Fibroblast of peridontal ligament (primary cell): ENCODE data around the gene RALGPS2.
"Not testable (repeated sequence)": the region's sequence is repeated elsewhere in the genome, so short reads cannot be mapped to it uniquely, and the experiment has no call there.

ENCODE experiments used
- DNase-seq: peaks from one replicate; pipeline ENCODE4 v3.0.0-alpha.2; 2010; ENCODE audit errors: extremely low read depth

Gene RALGPS2

DNA sequence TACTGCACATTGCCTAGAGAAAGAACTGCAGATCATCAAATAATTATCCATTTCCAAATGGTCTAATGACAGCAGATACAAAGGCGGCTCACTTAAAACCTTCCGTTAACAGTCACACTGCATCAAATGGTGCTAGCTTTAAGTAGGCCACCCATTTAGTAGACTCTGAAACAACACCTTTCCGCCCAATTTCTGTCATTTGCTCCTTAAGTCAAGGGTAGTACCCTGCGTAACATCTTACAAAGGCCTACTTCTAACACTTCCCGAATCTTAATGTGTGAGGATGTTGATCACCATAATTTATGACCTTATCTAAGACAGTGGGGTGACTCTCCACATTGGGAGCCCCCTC is 692 bp upstream of the RALGPS2 start:
- no peak for DNase-seq

DNA sequence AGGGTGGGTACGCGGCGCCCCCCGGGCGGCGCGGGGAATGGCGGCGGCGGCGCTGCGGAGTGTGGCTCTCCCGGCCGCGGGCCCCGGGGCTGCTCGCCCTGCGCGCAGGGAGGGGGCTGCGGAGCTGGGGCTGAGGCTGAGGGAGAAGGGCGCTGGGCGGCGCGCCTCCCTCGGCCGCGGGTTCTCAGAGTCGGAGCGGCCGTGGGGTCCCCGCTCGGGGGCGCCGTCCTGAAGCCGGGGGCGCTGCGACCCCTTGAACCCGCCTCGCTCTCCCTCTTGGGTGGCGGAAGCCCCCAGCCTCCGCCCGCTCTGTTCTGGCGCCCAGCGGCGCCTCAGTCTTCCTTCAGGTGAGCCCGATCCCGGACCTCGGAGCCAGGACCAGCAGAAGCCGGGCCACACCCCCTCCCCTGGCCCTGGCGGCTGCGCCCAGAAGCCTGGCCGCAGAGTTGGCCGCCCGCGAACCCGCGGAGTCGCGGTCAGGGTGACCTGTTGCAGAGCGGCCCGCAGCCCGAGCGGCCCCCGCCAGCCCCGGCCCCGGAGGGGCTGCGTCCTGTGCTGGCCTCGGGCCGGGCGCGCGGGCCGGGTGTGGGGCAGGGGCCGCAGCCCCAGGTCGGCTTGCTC is 532 bp downstream of the RALGPS2 start:
- no peak for DNase-seq

DNA sequence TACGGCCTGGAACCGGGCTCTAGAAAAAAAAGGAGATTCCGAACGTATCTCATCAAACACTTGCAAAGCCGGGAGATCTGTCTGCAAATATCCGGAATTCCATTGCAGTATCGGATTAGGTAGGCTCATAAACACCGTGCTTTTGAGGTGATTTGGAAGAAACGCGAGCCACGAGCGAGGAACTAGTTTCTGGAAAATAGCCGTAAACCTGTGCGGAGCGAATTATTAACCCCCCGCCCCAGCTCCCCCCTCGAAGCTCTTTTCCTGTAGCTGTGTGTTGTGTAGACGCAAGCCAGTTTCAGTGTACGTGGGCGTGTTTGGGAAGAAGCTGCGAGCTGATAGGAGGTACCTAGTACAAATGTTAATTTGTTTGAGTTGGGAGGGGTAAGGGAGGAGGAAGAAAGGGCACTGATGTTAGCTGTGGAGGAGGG is 1.1 kb downstream of the RALGPS2 start:
- peak; percentile 74 for DNase-seq

DNA sequence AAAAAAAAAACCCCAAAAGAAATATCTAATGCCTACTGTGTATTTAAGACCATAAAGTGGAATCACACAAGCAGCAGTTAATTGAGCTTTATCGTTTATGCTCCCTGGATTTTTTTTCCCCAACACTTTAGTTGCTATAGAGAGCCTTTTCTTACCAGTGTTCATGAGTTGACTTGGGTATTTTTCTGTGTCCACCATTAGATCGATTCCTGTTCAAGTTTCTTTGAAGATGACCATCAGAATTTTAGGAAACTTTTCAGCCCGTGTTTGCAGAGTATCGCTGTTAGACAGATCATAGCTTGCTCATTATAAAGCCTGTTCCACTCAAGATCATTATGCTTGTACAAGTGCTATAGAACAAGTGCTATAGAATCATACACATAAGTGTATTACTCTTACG is 1.5 kb downstream of the RALGPS2 start:
- DNase-seq = no peak

DNA sequence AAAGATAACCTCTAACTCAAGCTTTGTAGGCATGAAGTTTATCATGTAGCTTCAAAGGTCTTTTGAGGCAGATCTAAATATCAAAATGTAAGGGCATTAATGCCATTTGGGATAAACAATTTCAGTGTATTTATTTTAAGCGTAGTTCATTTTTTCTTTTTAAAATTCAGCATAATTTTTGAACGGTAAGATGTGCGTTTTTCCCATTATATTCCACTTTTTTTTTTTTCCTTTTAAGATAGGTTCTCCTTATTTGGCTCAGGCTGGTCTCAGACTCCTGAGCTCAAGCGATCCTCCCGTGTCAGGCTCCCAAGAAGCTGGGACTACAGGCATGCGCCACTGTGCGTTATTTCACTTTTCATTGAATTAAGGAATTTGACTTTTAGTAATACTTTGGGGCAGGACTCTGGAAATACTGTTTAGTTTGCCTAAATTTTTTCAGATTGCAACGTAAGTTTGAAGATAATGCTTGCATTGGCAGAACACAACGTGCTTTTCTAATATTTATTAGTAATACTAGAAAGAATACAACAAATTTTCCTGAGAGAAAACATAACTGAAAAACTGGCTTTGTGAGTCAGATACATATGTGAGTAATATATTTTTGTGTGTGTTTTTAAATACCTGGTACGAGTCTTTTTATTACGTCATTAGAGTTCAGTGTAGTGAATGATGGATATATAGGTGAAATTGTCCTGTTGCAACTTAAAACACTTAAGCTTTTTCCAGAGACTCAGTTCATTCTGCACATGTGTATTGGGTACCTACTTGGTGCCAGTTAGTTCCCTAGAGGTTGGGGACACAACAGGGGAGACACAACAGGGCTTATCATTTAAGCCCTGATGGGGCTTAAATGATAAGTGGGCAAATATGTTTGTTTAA is 2.2 kb downstream of the RALGPS2 start:
- DNase-seq = peak; percentile 16

DNA sequence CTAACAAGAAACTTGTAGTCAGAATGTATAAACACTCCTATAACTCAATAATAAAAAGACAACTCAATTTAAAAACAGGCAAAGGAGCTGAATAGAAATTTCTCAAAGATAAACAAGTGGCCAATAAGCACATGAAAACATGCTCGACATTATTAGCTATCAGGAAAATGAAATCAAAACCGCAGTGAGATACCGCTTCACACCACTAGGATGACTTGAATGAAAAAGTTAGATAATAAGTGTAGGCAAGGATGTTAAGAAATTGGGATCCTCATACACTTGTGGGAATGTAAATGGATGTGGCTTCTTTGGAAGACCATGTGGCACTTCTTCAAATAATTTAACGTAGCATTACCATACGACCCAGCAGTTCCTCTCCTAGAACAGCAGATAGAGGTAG is 8.9 kb downstream of the RALGPS2 start:
- DNase-seq = no peak

DNA sequence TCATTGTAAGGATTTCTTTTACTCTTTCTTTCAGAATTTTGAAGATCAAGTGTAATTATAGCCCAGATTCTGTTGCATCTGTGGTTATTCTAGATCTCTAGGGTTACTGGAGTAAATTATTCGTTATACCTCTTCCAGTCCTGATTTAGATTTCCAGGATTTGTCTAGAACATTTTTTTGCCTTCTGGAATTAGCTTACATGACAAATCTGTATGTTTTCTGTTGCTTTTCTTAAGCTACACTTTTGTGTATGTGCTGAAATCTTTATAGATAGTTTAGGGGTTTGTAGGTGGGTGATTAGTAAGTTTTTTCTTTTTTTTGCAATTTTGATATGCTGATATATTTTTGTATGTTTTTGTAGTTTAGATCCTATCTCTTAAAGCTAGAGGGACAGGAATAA is 13.7 kb downstream of the RALGPS2 start:
- no peak for DNase-seq

DNA sequence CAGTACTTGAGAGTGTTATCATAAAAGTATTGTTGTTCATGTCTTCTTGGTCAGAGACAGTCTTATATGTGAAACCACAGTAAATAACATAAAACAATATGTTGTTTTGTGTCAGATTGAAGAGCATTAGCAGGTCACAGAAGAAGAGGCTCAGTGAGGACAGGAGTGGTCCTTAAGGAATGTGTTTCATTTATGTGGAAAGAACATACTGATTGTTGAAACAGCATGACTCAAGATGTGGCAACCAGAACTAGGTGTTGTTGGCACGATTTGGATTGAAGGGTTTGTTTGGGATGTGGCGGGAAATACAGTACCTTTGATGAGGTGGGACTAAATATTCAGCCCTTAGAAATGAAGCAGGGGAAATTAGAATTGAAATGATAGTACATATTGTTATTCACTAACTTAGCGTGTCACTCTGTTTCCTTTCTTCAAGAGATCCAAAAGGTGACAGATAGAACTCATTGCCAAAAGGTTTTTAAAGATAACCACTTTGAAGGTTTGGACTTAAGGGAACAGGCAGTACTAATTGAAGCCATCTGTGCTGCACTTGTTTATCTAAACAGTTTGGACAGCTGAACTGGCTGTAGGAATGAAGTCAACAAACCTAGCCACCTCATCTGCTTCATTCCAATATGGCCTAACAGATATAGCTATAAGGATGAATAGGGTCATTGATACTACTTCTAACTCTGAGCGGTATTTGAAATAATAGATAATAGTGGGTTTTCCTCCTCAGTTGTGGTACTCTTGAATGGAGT is 14.4 kb downstream of the RALGPS2 start:
- DNase-seq = peak; percentile 64

DNA sequence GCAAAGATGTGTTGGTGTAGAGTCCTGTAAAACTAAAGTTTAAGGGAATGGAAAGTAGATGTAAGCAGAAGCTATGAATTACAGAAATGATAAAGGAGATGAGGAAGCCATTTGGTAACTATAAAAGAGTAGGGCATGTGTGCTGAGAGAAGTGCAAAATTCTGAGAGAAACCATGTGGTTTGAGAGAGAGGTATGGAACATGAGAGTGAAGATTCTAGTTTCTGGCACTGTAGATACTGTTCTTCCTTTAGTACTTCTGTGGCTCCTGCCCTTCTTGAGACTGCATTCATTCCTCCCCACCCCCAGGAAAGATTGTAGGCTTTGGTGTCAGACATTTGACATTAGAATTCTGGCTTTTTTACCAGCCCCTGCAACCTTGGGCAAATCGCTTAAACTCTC is 15.4 kb downstream of the RALGPS2 start:
- no peak for DNase-seq

DNA sequence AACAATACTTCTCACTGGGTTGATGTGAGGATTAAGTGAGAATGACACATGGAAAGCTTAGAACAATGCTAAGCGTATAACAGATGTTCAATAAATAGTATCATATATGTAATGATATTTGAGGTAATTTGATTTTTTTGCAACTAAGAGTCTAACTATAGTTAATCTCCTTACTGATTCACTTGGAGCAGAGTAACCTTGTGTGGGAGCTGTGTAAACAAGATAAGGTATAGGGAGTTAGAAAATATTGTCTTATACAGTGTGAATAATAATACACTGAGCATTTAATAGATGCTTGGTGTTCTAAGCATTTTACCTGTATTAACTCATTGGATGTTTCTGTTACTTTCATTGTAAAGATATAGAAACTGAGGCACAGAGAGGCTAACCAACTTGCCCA is 15.9 kb downstream of the RALGPS2 start:
- no peak for DNase-seq

DNA sequence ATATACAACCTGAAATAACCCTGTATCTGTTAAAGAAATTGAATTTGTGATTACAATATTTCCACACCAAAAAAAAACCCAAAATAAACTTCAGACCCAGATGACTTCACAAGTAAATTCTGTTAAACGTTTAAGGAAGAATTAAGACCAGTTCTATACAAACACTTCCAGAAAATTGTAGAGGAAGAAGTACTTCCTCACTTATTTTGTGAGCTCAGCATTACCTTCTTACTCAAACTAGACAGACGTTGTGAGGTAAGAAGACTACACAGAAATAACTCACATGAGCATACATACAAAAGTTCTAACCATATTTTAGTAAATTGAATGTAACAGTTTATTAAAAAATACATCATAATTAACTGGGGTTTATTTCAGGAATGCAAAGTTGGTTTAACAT is 18.8 kb downstream of the RALGPS2 start:
- no peak for DNase-seq

DNA sequence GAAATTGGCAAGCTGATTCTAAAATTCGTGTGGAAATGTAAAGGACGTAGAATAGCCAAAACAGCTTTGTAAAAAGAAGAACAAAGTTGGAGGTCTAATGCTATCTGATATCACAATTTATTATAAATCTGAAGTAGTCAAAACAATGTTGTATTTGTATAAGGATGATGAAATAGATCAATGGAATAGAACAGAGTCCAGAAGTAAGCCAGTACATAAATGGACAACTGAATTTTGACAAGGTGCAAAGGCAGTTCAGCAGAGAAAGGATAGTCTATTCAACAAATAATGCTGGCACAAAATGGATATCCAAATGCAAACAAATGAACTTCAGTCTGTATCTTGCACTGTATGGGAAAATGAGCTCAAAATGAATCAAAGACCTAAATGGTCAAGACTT is 20.2 kb downstream of the RALGPS2 start:
- DNase-seq = no peak

DNA sequence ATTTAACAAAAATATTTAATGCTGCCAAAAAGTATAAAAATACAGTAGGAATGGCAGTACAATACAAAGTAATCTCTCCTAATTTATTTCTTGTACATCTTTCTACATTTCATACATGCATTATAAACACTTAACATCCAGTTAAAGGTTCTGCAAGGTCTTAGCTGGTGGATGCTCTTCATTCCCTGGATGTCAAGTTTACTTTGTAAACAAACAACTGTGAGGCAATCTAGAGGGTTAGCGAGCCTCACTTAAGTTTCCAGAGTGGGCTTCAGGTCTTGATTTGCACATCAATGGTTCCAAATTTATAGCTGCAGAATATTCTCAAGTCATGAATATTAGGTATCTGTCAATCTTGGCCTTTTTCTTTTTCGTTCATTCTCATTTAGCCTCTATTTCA is 21.3 kb downstream of the RALGPS2 start:
- DNase-seq = no peak

DNA sequence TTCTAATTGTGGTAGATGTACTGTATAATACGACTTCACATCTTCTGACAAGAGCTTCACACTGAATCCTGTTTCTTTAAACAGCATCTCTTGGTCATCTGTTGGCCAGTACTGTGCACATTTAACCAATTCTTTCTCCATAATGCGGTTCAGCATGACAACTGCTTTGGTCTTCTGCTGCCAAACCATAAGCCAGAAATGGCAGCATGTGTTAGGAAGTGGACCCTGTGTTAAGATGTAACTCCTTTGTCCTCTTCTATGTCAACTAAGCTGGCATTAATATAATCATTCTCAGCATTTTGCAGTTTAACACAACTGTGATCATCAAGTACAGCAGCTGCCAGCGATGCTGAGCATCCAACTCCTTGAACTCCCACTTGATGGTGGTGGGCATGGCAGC is 22.3 kb downstream of the RALGPS2 start:
- not testable (repeated sequence) for DNase-seq

DNA sequence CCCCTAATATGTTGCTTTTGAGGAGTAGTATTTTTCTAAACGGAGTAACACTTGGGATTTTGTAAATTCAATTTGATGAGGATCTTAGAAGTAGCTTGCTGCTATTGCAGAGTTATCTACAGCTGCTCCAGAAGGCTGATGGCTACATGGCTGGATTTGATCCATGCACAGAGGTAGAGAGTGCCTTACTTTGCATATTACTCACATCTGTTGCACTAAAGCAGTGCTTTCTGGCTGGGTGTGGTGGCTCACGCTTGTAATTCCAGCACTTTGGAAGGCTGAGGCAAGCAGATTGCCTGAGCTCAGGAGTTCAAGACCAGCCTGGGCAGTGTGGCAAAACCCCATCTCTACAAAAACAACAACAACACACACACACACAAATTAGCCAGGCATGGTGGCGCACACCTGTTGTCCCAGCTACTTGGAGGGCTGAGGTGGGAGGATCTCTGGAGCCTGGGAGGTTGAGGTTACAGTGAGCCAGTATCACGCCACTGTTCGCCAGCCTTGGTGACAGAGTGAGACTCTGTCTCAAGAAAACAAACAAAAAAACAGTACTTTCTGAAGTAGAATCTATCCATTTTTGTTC is 24.6 kb downstream of the RALGPS2 start:
- DNase-seq = no peak

DNA sequence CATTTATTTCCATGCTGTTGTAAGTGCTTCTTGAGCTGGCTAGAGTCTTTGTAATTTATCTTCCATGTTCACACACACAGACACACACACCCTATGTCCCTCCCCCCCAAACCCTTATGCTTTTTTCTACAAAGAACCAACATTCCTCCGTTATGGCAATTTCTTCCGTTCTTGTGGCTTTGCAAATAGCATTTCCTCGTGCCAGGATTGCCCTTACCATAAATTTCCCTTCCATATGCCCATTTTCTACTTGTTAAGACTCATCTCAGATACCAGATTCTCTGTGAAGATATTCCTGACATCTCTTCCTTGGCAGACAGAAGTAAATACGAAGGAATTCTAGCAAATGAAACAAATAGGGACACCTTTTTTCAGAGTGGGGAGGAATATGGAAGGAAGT is 26.0 kb downstream of the RALGPS2 start:
- peak; percentile 17 for DNase-seq

DNA sequence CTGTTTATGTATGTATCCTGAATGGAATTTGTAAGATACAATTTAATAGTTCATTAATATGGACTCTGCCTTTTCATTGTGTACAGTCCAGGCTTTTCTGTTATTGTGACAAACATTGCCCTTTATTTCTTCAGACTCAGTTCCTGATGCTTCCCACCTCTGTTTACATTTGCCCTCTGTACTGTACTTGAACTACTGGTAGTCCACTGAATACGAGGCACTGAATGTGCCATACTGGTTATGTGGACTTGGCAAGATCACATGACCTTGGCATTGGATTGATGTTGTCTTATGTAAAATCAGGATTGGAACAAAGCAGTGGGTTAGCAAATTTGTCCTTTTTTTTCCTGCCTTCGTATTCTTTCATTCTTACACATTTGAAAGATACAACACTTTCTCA is 27.8 kb downstream of the RALGPS2 start:
- no peak for DNase-seq

DNA sequence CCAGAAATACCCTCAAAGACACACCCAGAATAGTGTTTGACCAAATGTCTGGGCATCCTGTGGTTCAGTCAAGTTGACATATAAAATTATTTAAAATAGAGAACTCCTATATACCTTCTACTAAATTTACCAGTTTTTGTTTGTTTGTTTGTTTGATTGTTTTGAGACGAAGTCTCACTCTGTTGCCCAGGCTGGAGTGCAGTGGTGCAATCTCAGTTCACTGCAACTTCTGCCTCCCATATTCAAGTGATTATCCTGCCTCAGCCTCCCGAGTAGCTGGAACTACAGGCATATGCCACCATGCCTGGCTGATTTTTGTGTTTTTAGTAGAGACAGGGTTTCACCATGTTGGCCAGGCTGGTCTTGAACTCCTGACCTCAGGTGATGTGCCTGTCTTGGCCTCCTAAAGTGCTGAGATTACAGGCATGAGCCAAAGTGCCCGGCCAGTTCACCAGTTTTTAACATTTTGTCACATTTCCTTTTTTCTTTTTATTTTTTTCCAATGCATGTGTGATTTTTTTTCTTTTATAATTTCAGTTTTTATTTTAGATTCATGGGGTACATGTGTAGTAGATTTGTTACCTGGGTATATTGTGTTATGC is 29.7 kb downstream of the RALGPS2 start:
- DNase-seq = not testable (repeated sequence)

DNA sequence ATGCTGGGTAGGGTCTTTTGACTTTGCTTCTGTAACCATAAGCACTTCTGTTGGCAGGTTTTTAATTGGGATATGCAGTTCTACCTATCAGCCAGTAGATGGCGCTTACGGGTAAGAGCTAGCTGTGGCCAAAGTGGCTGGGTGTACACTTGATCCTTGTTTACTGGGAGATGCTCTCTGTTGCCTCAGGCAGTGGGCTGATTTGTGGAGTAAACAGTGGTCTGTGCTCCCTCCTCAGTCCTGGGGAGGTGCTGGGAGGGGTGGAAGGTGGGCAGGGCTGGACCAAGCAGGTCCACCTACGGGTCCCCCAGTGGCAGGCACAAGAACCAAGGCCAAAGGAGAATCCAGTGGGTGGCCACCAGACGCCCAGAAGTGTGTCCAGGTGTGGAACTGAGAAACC is 43.4 kb downstream of the RALGPS2 start:
- DNase-seq = peak; percentile 43

DNA sequence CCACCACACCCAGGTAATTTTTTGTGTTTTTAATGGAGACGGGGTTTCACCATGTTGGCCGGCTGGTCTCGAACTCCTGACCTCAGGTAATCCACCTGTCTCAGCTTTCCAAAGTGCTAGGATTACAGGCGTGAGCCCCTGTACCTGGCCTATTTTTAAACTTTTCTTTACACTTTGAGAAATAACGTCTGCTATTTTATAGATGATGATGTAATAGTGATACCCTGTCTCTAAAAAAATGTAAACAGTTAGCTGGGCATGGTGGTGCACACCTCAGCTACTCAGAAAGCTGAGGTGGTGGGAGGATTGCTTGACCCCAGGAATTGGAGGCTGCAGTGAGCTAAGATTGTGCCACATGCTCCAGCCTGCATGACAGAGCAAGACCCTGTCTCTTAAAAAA is 47.9 kb downstream of the RALGPS2 start:
- DNase-seq = no peak

DNA sequence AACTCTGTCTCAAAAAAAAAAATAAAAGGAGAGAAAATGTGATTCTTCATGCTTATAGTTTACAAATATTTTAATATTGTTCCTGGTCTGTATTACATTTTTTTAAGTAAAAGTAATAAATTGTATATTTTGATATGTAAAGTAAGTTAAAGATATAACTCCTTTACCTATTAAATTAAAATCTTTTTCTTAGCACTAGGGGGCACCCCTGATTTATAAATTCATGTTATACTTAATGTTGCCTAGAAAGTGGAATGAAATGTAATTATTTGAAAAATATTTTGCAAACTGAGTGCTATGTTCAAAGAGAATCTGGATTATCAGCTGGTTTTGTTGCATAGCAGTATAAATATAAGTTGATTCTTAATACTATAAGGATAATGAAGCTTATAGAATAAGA is 49.2 kb downstream of the RALGPS2 start:
- peak; percentile 57 for DNase-seq

DNA sequence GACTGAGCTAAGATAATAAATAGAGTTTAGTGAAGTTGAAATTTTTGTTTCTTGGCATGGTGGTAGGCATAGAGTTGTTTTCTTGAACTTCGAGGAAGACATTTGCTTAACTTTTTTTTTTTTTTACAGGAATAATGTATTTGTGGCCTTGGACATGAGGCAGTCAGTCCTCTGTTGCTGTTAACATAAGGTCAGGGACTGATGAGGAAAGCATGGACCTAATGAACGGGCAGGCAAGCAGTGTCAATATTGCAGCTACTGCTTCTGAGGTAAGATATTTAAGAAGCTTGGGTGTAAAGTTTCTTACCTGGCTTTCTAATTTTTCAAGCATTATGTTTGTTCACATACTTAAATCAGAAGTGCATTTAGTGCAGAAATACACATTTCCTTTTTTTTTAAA is 51.5 kb downstream of the RALGPS2 start:
- no peak for DNase-seq
